ENCODE data around the gene CXCL16. TPM values are rescaled to one million over a fixed set of nuclear protein-coding genes. Genes with fewer than 3 reads are reported as not detected.

CXCL16 gene
- total and polyA plus RNA-seq, 2 of the 13 experiments (the other 11 are each of a cell fraction or from before 2014, with no cell fraction given) = 9.4 to 101 TPM

DNA sequence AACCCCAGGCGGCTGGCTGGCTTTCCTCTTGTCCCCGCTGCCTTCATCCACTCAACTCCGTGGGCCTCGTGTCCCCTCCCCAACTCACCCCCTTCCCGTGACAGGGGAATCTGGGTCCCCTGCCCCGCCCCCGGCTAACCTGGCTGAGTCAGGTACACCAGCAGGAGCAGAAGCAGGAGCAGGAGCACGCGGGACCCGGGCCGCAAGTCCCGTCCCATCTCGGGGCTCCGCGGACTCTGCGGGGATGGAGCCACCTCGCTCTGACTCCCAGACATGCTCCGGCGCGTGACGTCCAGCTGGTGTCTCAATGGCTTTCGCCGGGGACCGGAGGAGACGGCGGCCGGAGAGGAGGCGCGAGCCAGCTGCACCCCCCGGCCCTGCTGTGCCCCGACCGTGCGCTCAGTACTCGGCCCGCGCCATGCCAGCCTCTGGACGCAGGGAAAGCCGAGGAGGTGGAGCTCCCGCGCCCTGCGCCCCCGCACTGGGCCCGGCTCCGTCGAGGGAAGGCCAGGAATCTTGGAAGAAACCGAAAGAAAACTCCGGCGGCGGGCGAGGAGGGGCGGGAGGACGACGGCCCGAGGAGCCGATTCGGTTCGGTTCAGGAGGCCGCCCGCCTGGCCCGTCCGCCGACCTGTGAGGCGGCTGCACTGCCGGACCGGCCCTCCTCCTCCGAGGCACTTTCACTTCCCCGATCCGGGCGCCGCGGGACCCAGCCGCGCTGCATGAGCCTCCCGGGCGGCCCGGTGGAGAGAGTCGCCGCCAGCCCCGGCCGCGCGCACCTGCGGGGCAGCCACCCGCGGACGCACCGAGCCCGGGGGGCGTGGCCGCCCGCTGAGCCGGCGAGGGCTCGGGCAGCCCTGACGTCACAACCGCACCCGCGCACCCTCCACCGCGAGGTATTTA lies at the start of gene CXCL16, which contains the start of gene ZMYND15 (continued):
- TF ChIP-seq, protein P1, sequence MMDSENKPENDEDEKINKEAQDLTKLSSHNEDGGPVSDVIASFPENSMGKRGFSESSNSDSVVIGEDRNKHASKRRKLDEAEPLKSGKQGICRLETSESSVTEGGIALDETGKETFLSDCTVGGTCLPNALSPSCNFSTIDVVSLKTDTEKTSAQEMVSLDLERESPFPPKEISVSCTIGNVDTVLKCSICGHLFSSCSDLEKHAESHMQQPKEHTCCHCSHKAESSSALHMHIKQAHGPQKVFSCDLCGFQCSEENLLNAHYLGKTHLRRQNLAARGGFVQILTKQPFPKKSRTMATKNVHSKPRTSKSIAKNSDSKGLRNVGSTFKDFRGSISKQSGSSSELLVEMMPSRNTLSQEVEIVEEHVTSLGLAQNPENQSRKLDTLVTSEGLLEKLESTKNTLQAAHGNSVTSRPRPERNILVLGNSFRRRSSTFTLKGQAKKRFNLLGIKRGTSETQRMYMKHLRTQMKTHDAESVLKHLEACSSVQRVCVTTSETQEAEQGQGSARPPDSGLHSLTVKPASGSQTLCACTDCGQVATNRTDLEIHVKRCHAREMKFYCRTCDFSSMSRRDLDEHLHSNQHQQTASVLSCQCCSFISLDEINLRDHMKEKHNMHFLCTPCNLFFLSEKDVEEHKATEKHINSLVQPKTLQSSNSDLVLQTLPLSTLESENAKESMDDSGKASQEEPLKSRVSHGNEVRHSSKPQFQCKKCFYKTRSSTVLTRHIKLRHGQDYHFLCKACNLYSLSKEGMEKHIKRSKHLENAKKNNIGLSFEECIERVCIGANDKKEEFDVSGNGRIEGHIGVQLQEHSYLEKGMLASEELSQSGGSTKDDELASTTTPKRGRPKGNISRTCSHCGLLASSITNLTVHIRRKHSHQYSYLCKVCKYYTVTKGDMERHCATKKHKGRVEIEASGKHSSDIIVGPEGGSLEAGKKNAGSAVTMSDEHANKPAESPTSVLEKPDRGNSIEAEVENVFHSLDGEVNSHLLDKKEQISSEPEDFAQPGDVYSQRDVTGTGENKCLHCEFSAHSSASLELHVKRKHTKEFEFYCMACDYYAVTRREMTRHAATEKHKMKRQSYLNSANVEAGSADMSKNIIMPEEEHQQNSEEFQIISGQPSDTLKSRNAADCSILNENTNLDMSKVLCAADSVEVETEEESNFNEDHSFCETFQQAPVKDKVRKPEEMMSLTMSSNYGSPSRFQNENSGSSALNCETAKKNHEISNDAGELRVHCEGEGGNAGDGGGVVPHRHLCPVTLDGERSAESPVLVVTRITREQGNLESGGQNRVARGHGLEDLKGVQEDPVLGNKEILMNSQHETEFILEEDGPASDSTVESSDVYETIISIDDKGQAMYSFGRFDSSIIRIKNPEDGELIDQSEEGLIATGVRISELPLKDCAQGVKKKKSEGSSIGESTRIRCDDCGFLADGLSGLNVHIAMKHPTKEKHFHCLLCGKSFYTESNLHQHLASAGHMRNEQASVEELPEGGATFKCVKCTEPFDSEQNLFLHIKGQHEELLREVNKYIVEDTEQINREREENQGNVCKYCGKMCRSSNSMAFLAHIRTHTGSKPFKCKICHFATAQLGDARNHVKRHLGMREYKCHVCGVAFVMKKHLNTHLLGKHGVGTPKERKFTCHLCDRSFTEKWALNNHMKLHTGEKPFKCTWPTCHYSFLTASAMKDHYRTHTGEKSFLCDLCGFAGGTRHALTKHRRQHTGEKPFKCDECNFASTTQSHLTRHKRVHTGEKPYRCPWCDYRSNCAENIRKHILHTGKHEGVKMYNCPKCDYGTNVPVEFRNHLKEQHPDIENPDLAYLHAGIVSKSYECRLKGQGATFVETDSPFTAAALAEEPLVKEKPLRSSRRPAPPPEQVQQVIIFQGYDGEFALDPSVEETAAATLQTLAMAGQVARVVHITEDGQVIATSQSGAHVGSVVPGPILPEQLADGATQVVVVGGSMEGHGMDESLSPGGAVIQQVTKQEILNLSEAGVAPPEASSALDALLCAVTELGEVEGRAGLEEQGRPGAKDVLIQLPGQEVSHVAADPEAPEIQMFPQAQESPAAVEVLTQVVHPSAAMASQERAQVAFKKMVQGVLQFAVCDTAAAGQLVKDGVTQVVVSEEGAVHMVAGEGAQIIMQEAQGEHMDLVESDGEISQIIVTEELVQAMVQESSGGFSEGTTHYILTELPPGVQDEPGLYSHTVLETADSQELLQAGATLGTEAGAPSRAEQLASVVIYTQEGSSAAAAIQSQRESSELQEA (CRISPR knock-in tag; IDR thresholded peaks at IDR 0.05; ENCODE audit: not compliant biosample characterization) = no peak
- TF ChIP-seq, protein P2, sequence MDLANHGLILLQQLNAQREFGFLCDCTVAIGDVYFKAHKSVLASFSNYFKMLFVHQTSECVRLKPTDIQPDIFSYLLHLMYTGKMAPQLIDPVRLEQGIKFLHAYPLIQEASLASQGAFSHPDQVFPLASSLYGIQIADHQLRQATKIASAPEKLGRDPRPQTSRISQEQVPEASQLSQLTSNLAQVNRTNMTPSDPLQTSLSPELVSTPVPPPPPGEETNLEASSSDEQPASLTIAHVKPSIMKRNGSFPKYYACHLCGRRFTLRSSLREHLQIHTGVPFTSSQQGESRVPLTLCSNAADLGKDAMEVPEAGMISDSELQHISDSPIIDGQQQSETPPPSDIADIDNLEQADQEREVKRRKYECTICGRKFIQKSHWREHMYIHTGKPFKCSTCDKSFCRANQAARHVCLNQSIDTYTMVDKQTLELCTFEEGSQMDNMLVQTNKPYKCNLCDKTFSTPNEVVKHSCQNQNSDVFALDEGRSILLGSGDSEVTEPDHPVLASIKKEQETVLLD (CRISPR knock-in tag; IDR thresholded peaks at IDR 0.05; ENCODE audit: low read depth) = peak; percentile 71
- TF ChIP-seq, protein P3, sequence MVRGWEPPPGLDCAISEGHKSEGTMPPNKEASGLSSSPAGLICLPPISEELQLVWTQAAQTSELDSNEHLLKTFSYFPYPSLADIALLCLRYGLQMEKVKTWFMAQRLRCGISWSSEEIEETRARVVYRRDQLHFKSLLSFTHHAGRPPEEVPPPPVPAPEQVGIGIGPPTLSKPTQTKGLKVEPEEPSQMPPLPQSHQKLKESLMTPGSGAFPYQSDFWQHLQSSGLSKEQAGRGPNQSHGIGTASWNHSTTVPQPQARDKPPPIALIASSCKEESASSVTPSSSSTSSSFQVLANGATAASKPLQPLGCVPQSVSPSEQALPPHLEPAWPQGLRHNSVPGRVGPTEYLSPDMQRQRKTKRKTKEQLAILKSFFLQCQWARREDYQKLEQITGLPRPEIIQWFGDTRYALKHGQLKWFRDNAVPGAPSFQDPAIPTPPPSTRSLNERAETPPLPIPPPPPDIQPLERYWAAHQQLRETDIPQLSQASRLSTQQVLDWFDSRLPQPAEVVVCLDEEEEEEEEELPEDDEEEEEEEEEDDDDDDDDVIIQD (CRISPR knock-in tag; IDR thresholded peaks at IDR 0.05; ENCODE audit: low read depth) = no peak
- TF ChIP-seq MZF1 (CRISPR knock-in tag; IDR thresholded peaks at IDR 0.05; ENCODE audit: borderline replicate concordance) (no peak), PLRG1 (conservative IDR thresholded peaks at IDR 0.05) (no peak), ZSCAN22 (CRISPR knock-in tag; IDR thresholded peaks at IDR 0.05) (peak; percentile 65; the same call in 1 of the 2 replicates), ZNF629 (CRISPR knock-in tag; conservative IDR thresholded peaks at IDR 0.05) (no peak), ZNF3 (CRISPR knock-in tag; IDR thresholded peaks at IDR 0.05) (no peak), MBNL3 (CRISPR knock-in tag; conservative IDR thresholded peaks at IDR 0.05) (no peak)
- TF ChIP-seq, protein P4, sequence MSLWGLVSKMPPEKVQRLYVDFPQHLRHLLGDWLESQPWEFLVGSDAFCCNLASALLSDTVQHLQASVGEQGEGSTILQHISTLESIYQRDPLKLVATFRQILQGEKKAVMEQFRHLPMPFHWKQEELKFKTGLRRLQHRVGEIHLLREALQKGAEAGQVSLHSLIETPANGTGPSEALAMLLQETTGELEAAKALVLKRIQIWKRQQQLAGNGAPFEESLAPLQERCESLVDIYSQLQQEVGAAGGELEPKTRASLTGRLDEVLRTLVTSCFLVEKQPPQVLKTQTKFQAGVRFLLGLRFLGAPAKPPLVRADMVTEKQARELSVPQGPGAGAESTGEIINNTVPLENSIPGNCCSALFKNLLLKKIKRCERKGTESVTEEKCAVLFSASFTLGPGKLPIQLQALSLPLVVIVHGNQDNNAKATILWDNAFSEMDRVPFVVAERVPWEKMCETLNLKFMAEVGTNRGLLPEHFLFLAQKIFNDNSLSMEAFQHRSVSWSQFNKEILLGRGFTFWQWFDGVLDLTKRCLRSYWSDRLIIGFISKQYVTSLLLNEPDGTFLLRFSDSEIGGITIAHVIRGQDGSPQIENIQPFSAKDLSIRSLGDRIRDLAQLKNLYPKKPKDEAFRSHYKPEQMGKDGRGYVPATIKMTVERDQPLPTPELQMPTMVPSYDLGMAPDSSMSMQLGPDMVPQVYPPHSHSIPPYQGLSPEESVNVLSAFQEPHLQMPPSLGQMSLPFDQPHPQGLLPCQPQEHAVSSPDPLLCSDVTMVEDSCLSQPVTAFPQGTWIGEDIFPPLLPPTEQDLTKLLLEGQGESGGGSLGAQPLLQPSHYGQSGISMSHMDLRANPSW (CRISPR knock-in tag; IDR thresholded peaks at IDR 0.05; ENCODE audit: borderline replicate concordance) = no peak
- TF ChIP-seq, protein P5, sequence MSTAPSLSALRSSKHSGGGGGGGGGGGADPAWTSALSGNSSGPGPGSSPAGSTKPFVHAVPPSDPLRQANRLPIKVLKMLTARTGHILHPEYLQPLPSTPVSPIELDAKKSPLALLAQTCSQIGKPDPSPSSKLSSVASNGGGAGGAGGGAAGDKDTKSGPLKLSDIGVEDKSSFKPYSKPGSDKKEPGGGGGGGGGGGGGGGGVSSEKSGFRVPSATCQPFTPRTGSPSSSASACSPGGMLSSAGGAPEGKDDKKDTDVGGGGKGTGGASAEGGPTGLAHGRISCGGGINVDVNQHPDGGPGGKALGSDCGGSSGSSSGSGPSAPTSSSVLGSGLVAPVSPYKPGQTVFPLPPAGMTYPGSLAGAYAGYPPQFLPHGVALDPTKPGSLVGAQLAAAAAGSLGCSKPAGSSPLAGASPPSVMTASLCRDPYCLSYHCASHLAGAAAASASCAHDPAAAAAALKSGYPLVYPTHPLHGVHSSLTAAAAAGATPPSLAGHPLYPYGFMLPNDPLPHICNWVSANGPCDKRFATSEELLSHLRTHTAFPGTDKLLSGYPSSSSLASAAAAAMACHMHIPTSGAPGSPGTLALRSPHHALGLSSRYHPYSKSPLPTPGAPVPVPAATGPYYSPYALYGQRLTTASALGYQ (CRISPR knock-in tag; IDR thresholded peaks at IDR 0.05) = no peak

Measured in HepG2 (cell line).